Mucosa of descending colon (tissue), 3 donors: ENCODE results near the gene ARRDC3. TPM values are rescaled to one million over a fixed set of nuclear protein-coding genes. Genes with fewer than 3 reads are reported as not detected.
"Not testable (repeated sequence)": the region's sequence is repeated elsewhere in the genome, so short reads cannot be mapped to it uniquely, and the experiment has no call there.

Experiments
- ATAC-seq: fragments of 200-7000 bp; cut with Tn5 transposase; one replicate; pipeline ENCODE4 v1.9.1; 2020; ENCODE audit warnings: mild to moderate bottlenecking, moderate library complexity
- DNase-seq, 3 donors: peaks; one replicate each; pipeline ENCODE4 v3.0.0-alpha.2; 2020
- H3K36me3 ChIP-seq: fragments of 200-600 bp; one replicate; pipeline ENCODE4 v1.8.0; 2021; ENCODE audit warnings: low read depth, mild to moderate bottlenecking
- H3K4me1 ChIP-seq: fragments of 200-600 bp; one replicate; pipeline ENCODE4 v1.8.0; 2021; ENCODE audit warnings: low read depth, mild to moderate bottlenecking
- H3K4me3 ChIP-seq: fragments of 200-600 bp; one replicate; pipeline ENCODE4 v1.8.0; 2021; ENCODE audit warnings: mild to moderate bottlenecking
- H3K9me3 ChIP-seq: fragments of 200-600 bp; one replicate; pipeline ENCODE4 v1.8.0; 2021; ENCODE audit warnings: mild to moderate bottlenecking
- CTCF ChIP-seq: fragments of 200-600 bp; IDR thresholded peaks from one replicate; pipeline ENCODE4 v1.8.0; 2022; ENCODE audit warnings: antibody characterized with exemption, mild to moderate bottlenecking
- intact Hi-C, 2 donors: fragments of 100-400 bp; cut with DNase I in 1 of 2; cut with micrococcal nuclease in 1 of 2; formaldehyde crosslinking; loops; one replicate each; pipeline versions ENCODE4 v1.11.0 to v1.11.1; 2022; cut with DNase I, micrococcal nuclease
- total RNA-seq, 3 donors: library from RNA; stranded (reverse); fragmentation: NEBNext Ultra II Directional in 2 of 3; extraction: Animal tissue kit (Norgen Biotek cat#: 25700) in 2 of 3; gene quantifications; one replicate each; pipeline versions ENCODE4 v1.2.1 to v1.2.4, GENCODE V29; 2021 to 2023
- donor health status: DM: no; HTN: no; CAD: no; lungs with moderate emphysema.
- donor health status: DM: no; HTN: no; CAD: no.
- donor health status: DM: no; HTN: yes; CAD: no.

Gene ARRDC3
- total RNA-seq, 3 donors from 2014 or later = 32.5 to 39.6 (median 38.0) TPM

- no peak for DNase-seq
- Histone ChIP-seq H3K4me3 (no peak overlapping the region), H3K4me1 (no peaks in the 10 kb centered on the region), H3K36me3 (no peaks in the 10 kb centered on the region), H3K9me3 (no peaks in the 10 kb centered on the region)
- intact Hi-C loops = no loop called here
- peak; percentile 46 for ATAC-seq
- no peak for TF ChIP-seq CTCF
These were observed 26.0 kb downstream of the ARRDC3 start for GRCh38 chr5:91357012-91357634.

- H3K36me3 ChIP-seq, H3K4me3 ChIP-seq, H3K9me3 ChIP-seq, intact Hi-C loops, H3K4me1 ChIP-seq: not testable (repeated sequence)
- DNase-seq (peak in 1 of 3 donors; percentile 11), ATAC-seq (peak; percentile 25)
These were observed 28.2 kb downstream of the ARRDC3 start for GRCh38 chr5:91354867-91355266.

GRCh38 chr5:91352831-91353695 is 30.1 kb downstream of the ARRDC3 start:
- Histone ChIP-seq H3K9me3 (no peaks in the 10 kb centered on the region), H3K4me1 (no peaks in the 10 kb centered on the region), H3K4me3 (no peak overlapping the region), H3K36me3 (no peaks in the 10 kb centered on the region)
- no peak for ATAC-seq
- no peak for DNase-seq
- intact Hi-C loops = no loop called here
- no peak for TF ChIP-seq CTCF

- Histone ChIP-seq H3K9me3 (no peaks in the 10 kb centered on the region), H3K4me1 (no peaks in the 10 kb centered on the region), H3K4me3 (no peak overlapping the region), H3K36me3 (no peaks in the 10 kb centered on the region)
- intact Hi-C loops = no loop called here
- no peak for TF ChIP-seq CTCF
- no peak for DNase-seq
- ATAC-seq = no peak
These were observed 37.7 kb downstream of the ARRDC3 start for GRCh38 chr5:91345461-91345860.

- intact Hi-C loops, ATAC-seq, DNase-seq, H3K36me3 ChIP-seq, H3K4me3 ChIP-seq, H3K9me3 ChIP-seq, H3K4me1 ChIP-seq: not testable (repeated sequence)
These were observed 38.4 kb downstream of the ARRDC3 start for GRCh38 chr5:91344661-91345200.

GRCh38 chr5:91343916-91344315 is 39.2 kb downstream of the ARRDC3 start:
- Histone ChIP-seq H3K4me3 (no peak overlapping the region), H3K9me3 (no peaks in the 10 kb centered on the region), H3K4me1 (no peaks in the 10 kb centered on the region), H3K36me3 (no peaks in the 10 kb centered on the region)
- no peak for TF ChIP-seq CTCF
- no peak for ATAC-seq
- intact Hi-C loops = no loop called here
- DNase-seq = no peak

GRCh38 chr5:91342931-91343330 is 40.2 kb downstream of the ARRDC3 start:
- H3K4me3 ChIP-seq, ATAC-seq, intact Hi-C loops, DNase-seq, H3K4me1 ChIP-seq, H3K36me3 ChIP-seq, H3K9me3 ChIP-seq: not testable (repeated sequence)
